HCT116 (cell line): ENCODE measurements around the gene PKD2. TPM values are rescaled to one million over a fixed set of nuclear protein-coding genes. Genes with fewer than 3 reads are reported as not detected.

Source experiments
- ATAC-seq: fragments of 200-7000 bp; cut with Tn5 transposase; 2 replicates; pipeline ENCODE4 v1.9.1; 2020; ENCODE audit warnings: mild to moderate bottlenecking, moderate library complexity
- BruUV-seq: library from RNA; stranded (reverse); fragments of 400-500 nt; replicated peaks from 2 replicates; lab custom pipeline; 2021; lab: Mats Ljungman, UMichigan
- CTCF ChIA-PET: fragments of 300-600 bp; sonication (Branson Sonifier 250); formaldehyde crosslinking; loops from one replicate; lab custom pipeline; 2021; ENCODE audit warnings: antibody characterized with exemption; lab: Charles Lee
- POLR2A ChIA-PET: fragments of 300-600, 350-600 bp; sonication (Branson Sonifier 250); formaldehyde crosslinking; loops from one replicate; lab custom pipeline; 2021; ENCODE audit warnings: antibody characterized with exemption; lab: Charles Lee
- RAD21 ChIA-PET, 2 experiments: fragments of 300-600 bp; sonication (Branson Sonifier 250); formaldehyde crosslinking; loops; one replicate each; lab custom pipeline; 2023; ENCODE audit warnings: low total read pairs in 2 of 2; ENCODE audit not compliant: uncharacterized antibody in 2 of 2, unreplicated experiment in 2 of 2, low non-redundant PET in 1 of 2; lab: Charles Lee
- DNase-seq: peaks from one replicate; pipeline ENCODE4 v3.0.0-alpha.2; 2010; ENCODE audit warnings: low read depth, low spot score
- H2AFZ ChIP-seq: fragments of 200-600 bp; shearing (Covaris generic), sonication (generic); 2 replicates; pipeline ENCODE4 v1.6.1; 2017; ENCODE audit warnings: low read depth, mixed run types, mixed read lengths, antibody characterized with exemption, low read length; ENCODE audit not compliant: poor library complexity, severe bottlenecking
- H3K27ac ChIP-seq: 2 replicates; pipeline ENCODE4 v1.5.1; 2012; ENCODE audit warnings: low read depth, low read length
- H3K27me3 ChIP-seq: fragments of 200-600 bp; sonication (generic); 2 replicates; pipeline ENCODE4 v1.6.1; 2016; ENCODE audit warnings: mixed run types, low read length, mixed read lengths; ENCODE audit not compliant: insufficient read depth
- H3K36me3 ChIP-seq, 2 experiments: fragments of 200-500 bp in 1 of 2; fragments of 200-600 bp in 1 of 2; sonication (Bioruptor generic) in 1 of 2; sonication (generic) in 1 of 2; 2 replicates each; pipeline versions ENCODE4 v1.5.1 to v1.6.1; 2014 to 2016; ENCODE audit warnings: low read length in 2 of 2, inconsistent platforms in 1 of 2, mixed read lengths in 1 of 2, mixed run types in 1 of 2; ENCODE audit not compliant: insufficient read depth in 2 of 2, control insufficient read depth in 1 of 2
- H3K4me1 ChIP-seq, 2 experiments: fragments of 200-600 bp in 1 of 2; sonication (generic) in 1 of 2; 2 replicates each; pipeline versions ENCODE4 v1.5.1 to v1.6.1; 2012 to 2017; ENCODE audit warnings: low read length in 2 of 2, inconsistent platforms in 1 of 2, mild to moderate bottlenecking in 1 of 2, mixed read lengths in 1 of 2, mixed run types in 1 of 2, moderate library complexity in 1 of 2; ENCODE audit not compliant: insufficient read depth in 2 of 2, control insufficient read depth in 1 of 2
- H3K4me2 ChIP-seq: fragments of 200-600 bp; sonication (generic); 2 replicates; pipeline ENCODE4 v1.6.1; 2017; ENCODE audit warnings: mixed run types, low read length, mixed read lengths
- H3K4me3 ChIP-seq, 2 experiments: fragments of 200-600 bp in 1 of 2; sonication (generic) in 1 of 2; replicated peaks in 1 of 2; 2 replicates each; pipeline ENCODE4 v1.5.1; 2011 to 2016; ENCODE audit warnings: low read length in 2 of 2, control low read depth in 1 of 2, low read depth in 1 of 2, mild to moderate bottlenecking in 1 of 2, mixed read lengths in 1 of 2, mixed run types in 1 of 2
- H3K79me2 ChIP-seq: fragments of 200-600 bp; sonication (generic); 2 replicates; pipeline ENCODE4 v1.6.1; 2017; ENCODE audit warnings: mild to moderate bottlenecking, mixed run types, low read length, moderate library complexity, mixed read lengths; ENCODE audit not compliant: insufficient read depth
- H3K9ac ChIP-seq: fragments of 200-600 bp; sonication (generic); 2 replicates; pipeline ENCODE4 v1.6.1; 2016; ENCODE audit warnings: low read length, mixed read lengths
- H3K9me2 ChIP-seq: fragments of 200-600 bp; sonication (generic), shearing (Covaris generic); 2 replicates; pipeline ENCODE4 v1.6.1; 2017; ENCODE audit warnings: mixed run types, mild to moderate bottlenecking, moderate library complexity; ENCODE audit not compliant: insufficient read depth
- H3K9me3 ChIP-seq, 2 experiments: fragments of 200-500 bp in 1 of 2; fragments of 200-600 bp in 1 of 2; sonication (Bioruptor generic) in 1 of 2; sonication (generic) in 1 of 2; 2 replicates each; pipeline ENCODE4 v1.6.1; 2014 to 2017; ENCODE audit warnings: low read length in 2 of 2, mixed read lengths in 2 of 2, inconsistent platforms in 1 of 2, low read depth in 1 of 2, mild to moderate bottlenecking in 1 of 2, mixed run types in 1 of 2, moderate library complexity in 1 of 2; ENCODE audit not compliant: control insufficient read depth in 1 of 2, insufficient read depth in 1 of 2
- H4K20me1 ChIP-seq: fragments of 200-600 bp; sonication (generic), shearing (Covaris generic); 2 replicates; pipeline ENCODE4 v1.6.1; 2017; ENCODE audit warnings: mixed run types, mild to moderate bottlenecking, moderate library complexity; ENCODE audit not compliant: insufficient read depth
- ELF1 ChIP-seq: IDR thresholded peaks from 2 replicates; pipeline ENCODE4 v1.6.1; 2012; ENCODE audit warnings: low read depth, borderline replicate concordance
- EZH2 ChIP-seq: fragments of 200-600 bp; sonication (generic); IDR thresholded peaks from 2 replicates; pipeline ENCODE4 v1.6.1; 2017; ENCODE audit warnings: antibody characterized with exemption, mixed run types
- RAD21 ChIP-seq: IDR thresholded peaks from 2 replicates; pipeline ENCODE4 v1.6.1; 2012; ENCODE audit warnings: low read depth, mild to moderate bottlenecking
- REST ChIP-seq: IDR thresholded peaks from 2 replicates; pipeline ENCODE4 v1.6.1; 2012; ENCODE audit warnings: low read depth
- SIN3A ChIP-seq: IDR thresholded peaks from 2 replicates; pipeline ENCODE4 v1.6.1; 2012; ENCODE audit warnings: low read depth
- SRF ChIP-seq: IDR thresholded peaks from 2 replicates; pipeline ENCODE4 v1.6.1; 2012; ENCODE audit warnings: low read depth
- intact Hi-C: fragments of 100-400 bp; cut with micrococcal nuclease; formaldehyde crosslinking; loops from 2 replicates; pipeline ENCODE4 v1.10.0; 2022
- total RNA-seq: library from RNA; stranded (reverse); gene quantifications from one replicate; pipeline ENCODE4 v1.2.1, GENCODE V29; 2021; ENCODE audit not compliant: unreplicated experiment

The PKD2 gene
- total RNA-seq, 1 experiment from 2014 or later, result 10.1 TPM

GRCh38 chr4:88021824-88022223 lies 14.4 kb downstream of the PKD2 start:
- POLR2A ChIA-PET, result no interaction called here
- no peak for ATAC-seq
- Histone ChIP-seq H3K9me2 (no peaks in the 10 kb centered on the region), H4K20me1 (no peaks in the 10 kb centered on the region), H3K4me3 (no peak overlapping the region), H3K27me3 (no peaks in the 10 kb centered on the region), H3K36me3 (no peaks in the 10 kb centered on the region; a peak in 1 of 4 replicates), H2AFZ (no peak overlapping the region), H3K4me2 (no peak overlapping the region), H3K4me1 (peaks cover 3 to 6% of the 10 kb centered on the region in 2 experiments; a peak in 1 of 4 replicates), H3K9me3 (peaks cover 0 to 5% of the 10 kb centered on the region in 2 experiments; a peak in 3 of 4 replicates)
- intact Hi-C loops, result no loop called here
- DNase-seq, result no peak
- no TSS peak for BruUV-seq
- TF ChIP-seq REST (no peak), EZH2 (no peak), RAD21 (no peak), SRF (no peak), ELF1 (no peak), SIN3A (no peak)
- TF ChIP-seq, all 23 proteins: peak for 0
- Histone ChIP-seq H3K79me2 (peaks cover 9% of the 10 kb centered on the region; the same call in 1 of the 2 replicates), H3K9ac (no peak overlapping the region), H3K27ac (no peak overlapping the region)
- CTCF ChIA-PET, result interaction anchor here (1.0 to 2.8 kb wide), 2 partner anchors 11 to 190 kb away, joined by 3 to 16 read pairs; no protein-coding TSS in a partner anchor
- RAD21 ChIA-PET, result no interaction called here
